Neutrophil (primary cell): ENCODE measurements around the gene NOVA1.

Experiments used
- H3K27ac ChIP-seq: fragments of 200-600 bp; sonication (generic); 2 replicates; pipeline ENCODE4 v1.5.1; 2016; ENCODE audit warnings: mild to moderate bottlenecking, moderate library complexity
- H3K27me3 ChIP-seq: fragments of 200-600 bp; sonication (generic); 2 replicates; pipeline ENCODE4 v1.6.0; 2016; ENCODE audit warnings: mild to moderate bottlenecking
- H3K36me3 ChIP-seq: fragments of 200-600 bp; sonication (generic); 2 replicates; pipeline ENCODE4 v1.5.1; 2017
- H3K4me1 ChIP-seq, 2 experiments: fragments of 200-600 bp in 1 of 2; sonication (generic) in 1 of 2; 1 replicate in 1 of 2; 2 replicates in 1 of 2; pipeline versions ENCODE4 v1.5.1 to v1.6.1; 2013 to 2016; ENCODE audit warnings: low read depth in 1 of 2, low read length in 1 of 2, mild to moderate bottlenecking in 1 of 2, moderate library complexity in 1 of 2; ENCODE audit not compliant: control insufficient read depth in 1 of 2, insufficient read depth in 1 of 2
- H3K4me3 ChIP-seq, 2 experiments: fragments of 200-600 bp in 1 of 2; sonication (generic) in 1 of 2; 1 replicate in 1 of 2; 2 replicates in 1 of 2; pipeline ENCODE4 v1.5.1; 2013 to 2016; ENCODE audit warnings: low read depth in 1 of 2, low read length in 1 of 2, mild to moderate bottlenecking in 1 of 2, moderate library complexity in 1 of 2
- H3K9me3 ChIP-seq: fragments of 200-600 bp; sonication (generic); 2 replicates; pipeline ENCODE4 v1.5.1; 2016
- CTCF ChIP-seq: fragments of 200-600 bp; sonication (generic); IDR thresholded peaks from 2 replicates; pipeline ENCODE4 v1.5.1; 2016; ENCODE audit warnings: antibody characterized with exemption

NOVA1 gene

GRCh38 chr14:26602902-26603301, 5.1 kb upstream of the NOVA1 start:
- H3K4me1 ChIP-seq, result no peaks in the 10 kb centered on the region
- no peaks in the 10 kb centered on the region for H3K9me3 ChIP-seq
- no peak overlapping the region for H3K4me3 ChIP-seq
- H3K27ac ChIP-seq, result no peak overlapping the region
- H3K27me3 ChIP-seq, result peaks cover 29% of the 10 kb centered on the region
- TF ChIP-seq CTCF, result no peak
- H3K36me3 ChIP-seq, result no peaks in the 10 kb centered on the region

- TF ChIP-seq CTCF, result no peak
- Histone ChIP-seq H3K9me3 (no peaks in the 10 kb centered on the region), H3K36me3 (no peaks in the 10 kb centered on the region), H3K4me3 (no peak overlapping the region), H3K27ac (no peak overlapping the region), H3K27me3 (peaks cover 39% of the 10 kb centered on the region), H3K4me1 (no peaks in the 10 kb centered on the region)
Measured at GRCh38 chr14:26601856-26602255, 4.0 kb upstream of the NOVA1 start.

GRCh38 chr14:26599291-26599690, 1.5 kb upstream of the NOVA1 start:
- H3K4me1 ChIP-seq, result no peaks in the 10 kb centered on the region
- H3K36me3 ChIP-seq, result no peaks in the 10 kb centered on the region
- H3K27ac ChIP-seq, result no peak overlapping the region
- TF ChIP-seq CTCF, result no peak
- no peaks in the 10 kb centered on the region for H3K9me3 ChIP-seq
- H3K27me3 ChIP-seq, result peaks cover 63% of the 10 kb centered on the region
- no peak overlapping the region for H3K4me3 ChIP-seq

- Histone ChIP-seq H3K27ac (no peak overlapping the region), H3K9me3 (no peaks in the 10 kb centered on the region), H3K36me3 (no peaks in the 10 kb centered on the region), H3K4me3 (no peak overlapping the region), H3K4me1 (no peaks in the 10 kb centered on the region), H3K27me3 (peaks cover 63% of the 10 kb centered on the region)
- no peak for TF ChIP-seq CTCF
Measured at GRCh38 chr14:26598672-26599131, 869 bp upstream of the NOVA1 start.

GRCh38 chr14:26598081-26598671, 343 bp upstream of the NOVA1 start:
- peaks cover 63% of the 10 kb centered on the region for H3K27me3 ChIP-seq
- no peak overlapping the region for H3K27ac ChIP-seq
- H3K4me3 ChIP-seq, result no peak overlapping the region

More at GRCh38 chr14:26598081-26598671, 343 bp upstream of the NOVA1 start:
- H3K36me3 ChIP-seq, result no peaks in the 10 kb centered on the region
- H3K4me1 ChIP-seq, result no peaks in the 10 kb centered on the region
- H3K9me3 ChIP-seq, result no peaks in the 10 kb centered on the region
- TF ChIP-seq CTCF, result no peak
